HG02610 (cell line): ENCODE results near the gene LCOR.
"Not testable (repeated sequence)": the region's sequence is repeated elsewhere in the genome, so short reads cannot be mapped to it uniquely, and the experiment has no call there.

Source experiments
- ATAC-seq: cut with Tn5 transposase; IDR thresholded peaks from one replicate; pipeline ENCODE4 v1.9.1; 2021; ENCODE audit warnings: mild to moderate bottlenecking, moderate library complexity; ENCODE audit not compliant: unreplicated experiment

Gene LCOR

DNA sequence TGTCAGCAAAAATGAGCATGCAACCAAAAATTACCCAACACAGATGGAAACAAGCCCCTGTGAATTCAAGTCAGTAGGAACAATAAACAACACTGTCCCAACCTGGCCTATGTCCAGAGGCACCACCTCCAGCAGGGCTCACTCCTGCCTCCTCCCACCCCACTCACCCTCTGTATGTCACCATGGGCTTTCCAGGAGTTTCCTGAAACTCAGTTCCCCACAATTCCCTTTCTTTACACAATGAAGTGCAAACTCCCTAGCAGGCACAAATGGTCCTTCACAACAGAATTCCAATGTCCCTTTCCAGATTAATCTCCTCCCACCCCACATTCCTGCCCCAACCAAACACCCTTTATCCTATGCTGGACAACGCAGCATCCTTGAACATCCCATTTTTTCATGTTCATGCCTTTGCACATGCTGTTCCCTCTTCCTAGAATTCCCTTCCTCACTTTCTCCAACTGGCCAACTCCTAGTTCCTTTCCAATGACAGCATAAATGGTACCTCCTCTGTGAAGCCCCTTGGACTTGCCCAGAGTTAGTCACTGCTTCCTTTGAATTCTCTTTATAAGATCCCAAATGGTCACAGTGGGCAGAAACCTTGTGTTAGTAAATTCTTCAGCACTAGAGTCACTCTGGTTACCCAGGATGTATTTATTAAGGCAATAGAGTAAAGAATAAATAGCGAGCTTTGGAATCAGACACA, 196.2 kb downstream of the LCOR start:
- ATAC-seq, result no peak

DNA sequence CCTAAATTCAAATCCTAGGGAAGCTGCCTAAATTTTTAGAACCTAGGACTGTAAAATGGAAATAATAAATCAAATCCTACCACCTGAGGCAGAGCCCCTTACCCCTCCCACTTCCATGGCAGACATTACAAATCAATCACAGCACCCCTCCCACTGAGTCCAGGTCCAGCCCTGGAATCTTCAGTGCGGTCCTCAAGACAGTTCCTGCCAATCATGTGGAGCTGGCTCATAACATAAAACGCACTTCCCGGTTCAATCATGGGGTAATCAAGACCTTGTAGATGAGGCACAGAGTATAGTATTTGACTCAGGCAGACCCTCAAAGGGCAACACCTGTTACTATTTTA, 196.7 kb downstream of the LCOR start:
- no peak for ATAC-seq

DNA sequence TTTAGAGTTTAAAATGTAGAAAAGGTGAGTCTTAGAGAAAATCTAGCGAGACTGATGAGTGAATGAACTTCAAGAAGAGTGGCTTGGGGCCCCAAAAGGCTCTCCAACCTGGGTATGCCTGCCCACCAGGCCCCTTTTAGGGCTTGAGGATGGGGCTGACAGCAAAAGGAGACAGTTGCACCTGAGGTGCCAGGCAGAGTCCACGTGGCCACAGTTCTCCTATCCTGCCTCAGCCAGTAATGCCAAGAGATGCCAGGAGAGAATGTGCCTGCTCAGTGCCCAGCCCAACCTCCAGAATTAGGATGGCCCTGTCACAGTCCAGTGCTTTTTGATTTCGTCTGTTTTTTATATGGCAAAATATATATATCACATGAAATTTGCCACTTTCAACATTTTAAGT, 197.2 kb downstream of the LCOR start:
- no peak for ATAC-seq

- ATAC-seq, result no peak
Observed at GRCh38 chr10:97030894-97031293, 198.8 kb downstream of the LCOR start.

DNA sequence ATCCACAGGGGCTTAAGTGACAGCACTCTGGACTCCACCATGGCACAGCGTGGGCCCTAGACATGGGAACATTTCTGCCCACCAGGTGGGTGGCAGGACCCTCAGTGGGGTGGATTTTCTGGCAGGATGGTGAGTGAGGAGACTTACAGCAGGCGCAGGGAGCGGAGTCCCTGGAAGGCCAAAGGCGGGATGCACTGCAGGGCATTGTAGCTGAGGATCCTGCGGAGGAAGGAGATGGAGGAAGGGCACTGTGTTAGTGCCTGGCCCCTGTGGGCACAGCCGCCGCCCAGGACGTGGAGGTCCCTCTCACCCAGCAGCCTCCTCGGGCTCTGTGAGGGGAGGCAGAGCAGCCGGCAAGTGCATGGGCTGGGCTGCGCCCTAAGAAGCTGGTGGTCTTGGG, 199.4 kb downstream of the LCOR start:
- ATAC-seq, result no peak

GRCh38 chr10:97032624-97033023, 200.5 kb downstream of the LCOR start:
- no peak for ATAC-seq

- not testable (repeated sequence) for ATAC-seq
Observed at GRCh38 chr10:97033841-97034240, 201.7 kb downstream of the LCOR start.

DNA sequence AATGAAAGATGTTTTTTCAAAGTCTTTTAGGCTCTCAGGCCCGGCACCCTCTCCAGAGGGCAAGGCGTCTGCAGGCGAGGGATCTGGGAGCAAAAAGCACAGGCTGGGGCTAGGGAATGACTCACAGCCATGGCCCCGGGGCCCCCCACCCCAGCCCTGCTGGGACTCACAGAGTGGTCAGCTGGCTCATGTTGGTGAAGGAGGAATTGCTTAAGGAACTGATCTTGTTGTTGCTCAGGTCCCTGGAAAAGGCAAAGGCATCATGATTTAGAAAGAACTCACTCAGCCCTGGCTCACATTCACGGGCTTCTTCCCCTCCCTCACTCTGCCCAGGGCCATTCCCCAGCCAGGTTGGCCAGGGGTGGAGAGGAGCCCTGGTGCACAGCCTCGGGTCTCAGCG, 202.2 kb downstream of the LCOR start:
- no peak for ATAC-seq

- no peak for ATAC-seq
Observed at GRCh38 chr10:97034958-97035769, 203.1 kb downstream of the LCOR start.

GRCh38 chr10:97037365-97038361, 205.6 kb downstream of the LCOR start:
- peak; percentile 71 for ATAC-seq

GRCh38 chr10:97038688-97039087, 206.6 kb downstream of the LCOR start:
- ATAC-seq, result no peak

DNA sequence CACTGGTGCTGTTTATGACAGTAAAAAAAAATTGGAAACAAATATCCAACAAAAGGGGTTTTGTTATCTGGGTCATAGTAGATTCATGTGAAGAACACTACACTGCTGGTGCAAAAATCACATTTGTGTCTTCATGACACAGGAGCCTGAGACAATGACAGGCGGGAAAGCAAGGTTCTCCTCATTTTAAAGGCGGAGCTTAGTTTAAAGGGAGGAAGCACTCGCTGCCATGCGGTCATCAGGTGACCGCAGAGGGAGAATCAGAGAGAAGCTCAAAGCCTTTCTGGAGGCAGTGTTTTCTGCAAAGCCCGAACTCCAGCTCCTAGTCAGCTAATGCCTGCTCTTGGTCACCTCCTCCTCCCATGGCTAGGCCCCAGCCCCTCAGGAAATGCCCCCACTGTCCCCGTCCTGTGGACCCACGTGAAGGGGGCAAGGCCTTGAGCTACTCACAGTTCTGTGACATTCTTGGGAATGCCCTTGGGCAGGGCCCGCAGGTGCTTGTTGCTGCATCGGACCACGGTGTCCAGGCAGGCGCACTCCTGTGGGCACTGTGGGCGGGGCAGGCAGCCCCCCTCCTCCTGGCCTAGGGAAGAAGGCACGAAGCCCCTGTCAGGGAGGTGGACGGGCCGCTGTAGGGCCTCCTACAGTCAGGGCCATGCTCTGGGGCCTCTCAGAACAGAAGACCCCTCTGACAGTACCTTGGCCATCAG, 207.6 kb downstream of the LCOR start:
- ATAC-seq, result no peak

DNA sequence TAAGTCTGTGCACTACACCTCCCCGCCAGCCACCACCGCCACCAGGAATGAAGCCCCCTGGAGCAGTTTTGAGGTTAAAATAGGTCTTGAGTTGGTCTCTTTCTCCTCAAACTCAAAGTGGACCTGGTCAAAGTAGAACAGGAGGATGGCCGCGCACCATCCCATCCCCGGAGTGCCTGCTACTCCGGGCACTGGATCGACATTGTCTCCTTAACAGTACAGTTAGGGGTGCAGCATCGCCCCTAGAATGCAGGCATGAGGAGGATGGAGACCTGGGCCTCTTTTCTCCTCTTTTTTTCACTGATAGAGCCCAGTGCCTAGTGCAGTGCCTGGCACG, 208.1 kb downstream of the LCOR start:
- ATAC-seq, result no peak

DNA sequence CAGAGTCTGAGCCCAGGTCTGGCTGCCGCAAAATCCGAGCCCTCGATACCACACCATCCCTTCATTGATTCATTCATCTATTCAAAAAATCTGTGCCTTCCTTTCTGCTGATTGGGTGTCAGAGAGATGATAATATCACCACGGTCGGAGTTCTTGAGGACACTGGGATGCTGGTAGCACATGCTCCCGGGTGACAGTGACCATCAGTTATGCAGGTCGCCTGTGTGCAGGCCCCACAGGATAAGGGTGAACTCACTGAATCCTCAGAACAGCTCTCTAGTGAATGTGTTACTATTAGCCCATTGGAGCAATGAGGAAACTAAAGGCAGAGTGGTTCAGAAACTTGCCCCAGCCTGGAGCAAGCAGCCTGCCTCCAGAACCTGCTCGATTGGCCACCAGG, 208.6 kb downstream of the LCOR start:
- ATAC-seq, result no peak

GRCh38 chr10:97042081-97042480, 210.0 kb downstream of the LCOR start:
- ATAC-seq, result no peak

- ATAC-seq, result no peak
Observed at GRCh38 chr10:97042716-97043562, 210.8 kb downstream of the LCOR start.

- no peak for ATAC-seq
Observed at GRCh38 chr10:97043563-97043855, 211.4 kb downstream of the LCOR start.
